ENCODE results near the gene SCIN.
"Not testable (repeated sequence)": the region's sequence is repeated elsewhere in the genome, so short reads cannot be mapped to it uniquely, and the experiment has no call there.

SCIN gene

DNA sequence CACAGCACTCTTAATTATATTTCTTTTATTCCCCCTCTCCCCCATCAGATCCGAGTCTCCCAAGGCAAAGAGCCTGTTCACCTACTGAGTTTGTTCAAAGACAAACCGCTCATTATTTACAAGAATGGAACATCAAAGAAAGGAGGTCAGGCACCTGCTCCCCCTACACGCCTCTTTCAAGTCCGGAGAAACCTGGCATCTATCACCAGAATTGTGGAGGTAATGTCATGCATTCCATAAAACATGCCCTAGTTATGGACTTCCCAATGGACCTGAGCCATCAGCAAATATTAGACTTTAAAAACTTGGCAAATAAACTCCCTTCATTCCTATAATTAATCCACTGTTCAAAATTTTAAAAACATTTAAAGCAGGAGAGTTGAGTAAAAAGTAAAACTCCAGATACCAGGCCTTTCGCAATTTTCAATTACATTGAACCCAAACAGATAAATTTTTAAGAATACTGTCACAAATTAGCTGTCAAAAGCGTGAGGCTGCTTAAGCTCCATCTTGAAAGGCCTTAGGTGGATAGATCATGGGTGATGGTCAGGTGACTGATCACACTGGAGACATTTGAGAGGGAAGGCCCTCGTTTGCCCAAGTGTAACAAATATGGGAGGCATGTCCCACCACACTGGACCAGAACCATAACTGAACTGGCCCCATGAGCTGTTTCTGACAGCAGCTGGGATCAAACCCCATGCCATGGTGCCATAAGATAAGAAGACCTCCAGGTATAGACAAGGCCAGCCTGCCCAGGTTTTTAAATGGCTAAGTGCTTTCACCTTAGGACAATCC, 70.0 kb downstream of the SCIN start:
- CTCF ChIA-PET = no interaction called here
- no peak for TF ChIP-seq SUZ12 (IDR thresholded peaks at IDR 0.05)
- no peak for TF ChIP-seq CTBP1 (IDR thresholded peaks at IDR 0.05; ENCODE audit: borderline replicate concordance)
- TF ChIP-seq FOXK2 (IDR thresholded peaks at IDR 0.05) = no peak
- no peak for TF ChIP-seq ARNT (IDR thresholded peaks at IDR 0.05)
- TF ChIP-seq BHLHE40 (IDR thresholded peaks at IDR 0.05; ENCODE audit: borderline replicate concordance) = no peak
- TF ChIP-seq ZNF384 (IDR thresholded peaks at IDR 0.05) = no peak
- no peak for TF ChIP-seq TARDBP (IDR thresholded peaks at IDR 0.05)
- no peak for TF ChIP-seq FOXA1 (IDR thresholded peaks at IDR 0.05)
- TF ChIP-seq L3MBTL2 (conservative IDR thresholded peaks at IDR 0.05) = no peak
- no peak for TF ChIP-seq SP1 (IDR thresholded peaks at IDR 0.05)
- no peak for TF ChIP-seq ELF4 (IDR thresholded peaks at IDR 0.05)
- TF ChIP-seq NFRKB (IDR thresholded peaks at IDR 0.05) = no peak
- no peak for TF ChIP-seq FOXM1 (IDR thresholded peaks at IDR 0.05; ENCODE audit: borderline replicate concordance)
- no peak for TF ChIP-seq LEF1 (IDR thresholded peaks at IDR 0.05; ENCODE audit: borderline replicate concordance)
- no peak for TF ChIP-seq HDGF (IDR thresholded peaks at IDR 0.05; ENCODE audit: borderline replicate concordance)
- TF ChIP-seq, protein P1, sequence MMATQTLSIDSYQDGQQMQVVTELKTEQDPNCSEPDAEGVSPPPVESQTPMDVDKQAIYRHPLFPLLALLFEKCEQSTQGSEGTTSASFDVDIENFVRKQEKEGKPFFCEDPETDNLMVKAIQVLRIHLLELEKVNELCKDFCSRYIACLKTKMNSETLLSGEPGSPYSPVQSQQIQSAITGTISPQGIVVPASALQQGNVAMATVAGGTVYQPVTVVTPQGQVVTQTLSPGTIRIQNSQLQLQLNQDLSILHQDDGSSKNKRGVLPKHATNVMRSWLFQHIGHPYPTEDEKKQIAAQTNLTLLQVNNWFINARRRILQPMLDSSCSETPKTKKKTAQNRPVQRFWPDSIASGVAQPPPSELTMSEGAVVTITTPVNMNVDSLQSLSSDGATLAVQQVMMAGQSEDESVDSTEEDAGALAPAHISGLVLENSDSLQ (IDR thresholded peaks at IDR 0.05) = no peak
- POLR2A ChIA-PET = no interaction called here
- no peak for DNase-seq (ENCODE audit: extremely low spot score)

DNA sequence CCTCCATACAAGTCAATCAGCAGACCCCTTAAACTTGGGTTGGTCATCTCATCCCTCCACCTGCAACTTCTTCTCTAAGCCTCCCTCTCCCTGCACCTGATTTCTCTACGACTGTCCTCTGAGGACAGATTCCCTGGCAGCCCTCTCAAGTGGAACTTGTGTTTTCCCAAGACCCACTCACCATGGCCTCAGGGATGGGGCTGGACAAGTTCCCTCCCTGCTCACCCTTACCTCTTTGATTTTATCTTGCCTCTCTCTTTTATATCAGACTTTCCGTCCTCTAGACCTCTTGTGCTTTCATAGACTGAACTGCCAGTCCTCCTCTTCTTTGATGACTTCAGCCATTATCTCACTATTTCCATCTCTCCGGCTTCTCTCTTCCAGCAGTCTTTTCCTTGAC, 70.7 kb downstream of the SCIN start:
- ChIA-PET POLR2A (no interaction called here), CTCF (no interaction called here)

DNA sequence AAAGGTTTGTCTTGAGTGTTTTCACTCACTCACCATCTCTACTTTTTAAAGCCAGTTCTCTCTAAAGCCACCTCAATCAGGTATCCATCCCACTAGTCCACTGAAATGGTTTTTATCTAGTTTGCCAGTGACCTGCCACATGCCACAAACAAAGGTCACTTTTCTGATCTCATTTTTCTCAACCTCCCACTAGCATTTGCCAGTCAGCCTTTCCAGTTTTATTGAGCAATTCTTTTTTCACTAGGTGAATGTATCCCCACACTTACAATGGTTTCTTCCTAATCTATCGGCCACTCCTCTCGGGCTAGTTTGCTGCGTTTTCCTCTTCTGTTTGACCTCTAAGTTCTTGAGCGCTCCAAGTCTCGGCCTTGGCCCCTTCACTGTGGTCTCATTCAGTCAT, 72.0 kb downstream of the SCIN start:
- TF ChIP-seq FOXM1 (IDR thresholded peaks at IDR 0.05; ENCODE audit: borderline replicate concordance) (no peak), TARDBP (IDR thresholded peaks at IDR 0.05) (no peak), ARNT (IDR thresholded peaks at IDR 0.05) (no peak), CTBP1 (IDR thresholded peaks at IDR 0.05; ENCODE audit: borderline replicate concordance) (no peak), SP1 (IDR thresholded peaks at IDR 0.05) (no peak), HDGF (IDR thresholded peaks at IDR 0.05; ENCODE audit: borderline replicate concordance) (no peak), NFRKB (IDR thresholded peaks at IDR 0.05) (no peak), FOXA1 (IDR thresholded peaks at IDR 0.05) (no peak), FOXK2 (IDR thresholded peaks at IDR 0.05) (no peak), ELF4 (IDR thresholded peaks at IDR 0.05) (no peak), L3MBTL2 (conservative IDR thresholded peaks at IDR 0.05) (no peak), SUZ12 (IDR thresholded peaks at IDR 0.05) (no peak), ZNF384 (IDR thresholded peaks at IDR 0.05) (no peak), LEF1 (IDR thresholded peaks at IDR 0.05; ENCODE audit: borderline replicate concordance) (no peak), BHLHE40 (IDR thresholded peaks at IDR 0.05; ENCODE audit: borderline replicate concordance) (no peak)
- TF ChIP-seq, protein P1 (IDR thresholded peaks at IDR 0.05) = no peak
- ChIA-PET POLR2A (interaction anchor here (0.6 kb wide), 1 partner anchor 516 kb away, joined by 3 read pairs; no protein-coding TSS in a partner anchor), CTCF (no interaction called here)
- DNase-seq (ENCODE audit: extremely low spot score) = no peak

More for the DNA sequence above, 70.7 kb downstream of the SCIN start:
- TF ChIP-seq BHLHE40 (IDR thresholded peaks at IDR 0.05; ENCODE audit: borderline replicate concordance) = no peak
- DNase-seq (ENCODE audit: extremely low spot score) = no peak

DNA sequence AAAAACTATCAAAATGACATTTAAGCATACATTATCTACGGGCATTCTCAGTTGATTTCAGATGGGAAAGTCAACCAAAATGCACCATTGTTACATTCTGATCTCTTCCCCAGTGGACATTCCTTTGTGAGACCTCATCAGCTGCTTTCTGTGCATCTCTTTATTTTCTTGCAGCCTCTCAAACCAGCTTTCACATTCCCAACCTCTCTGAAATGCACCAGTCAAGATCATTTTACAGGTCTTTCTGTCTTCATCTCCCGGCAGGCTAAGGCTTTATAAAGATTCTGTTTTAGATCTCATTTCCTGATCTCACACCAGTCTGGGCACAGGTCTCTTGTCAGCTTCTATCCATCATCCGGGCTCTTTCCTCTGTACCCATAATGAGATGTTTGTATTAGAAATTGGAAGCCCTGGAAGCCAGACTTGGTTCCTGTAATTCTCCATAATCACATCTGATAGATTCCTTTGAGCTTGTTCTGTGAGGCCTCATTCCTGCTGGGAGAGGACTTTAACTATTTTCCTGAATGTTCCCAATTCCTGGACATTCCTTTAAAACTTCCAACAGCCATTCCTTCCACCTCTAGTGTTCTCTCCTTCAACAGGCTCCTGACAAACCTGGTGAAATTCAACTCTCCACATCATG, 72.6 kb downstream of the SCIN start:
- DNase-seq (ENCODE audit: extremely low spot score) = no peak
- TF ChIP-seq LEF1 (IDR thresholded peaks at IDR 0.05; ENCODE audit: borderline replicate concordance) = no peak

DNA sequence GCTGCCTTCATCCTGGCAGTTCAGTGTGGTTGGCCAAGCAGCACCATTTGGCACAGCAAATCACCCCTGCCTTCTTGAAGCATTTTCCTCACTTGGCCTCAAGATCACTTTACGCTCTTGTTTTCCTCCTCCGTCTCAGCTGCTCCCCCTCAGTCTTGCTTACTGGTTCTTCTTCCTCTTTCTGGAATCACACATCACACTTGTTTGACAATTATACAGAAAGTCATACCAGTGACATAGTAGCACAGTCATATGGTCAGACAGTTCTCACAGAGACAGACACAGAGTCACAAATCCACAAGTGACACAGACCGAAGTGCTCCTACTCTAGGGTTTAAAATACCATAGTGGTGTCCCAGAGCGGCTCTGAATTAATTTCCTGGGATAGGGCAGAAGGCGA, 73.1 kb downstream of the SCIN start:
- POLR2A ChIA-PET = no interaction called here
- TF ChIP-seq ELF4 (IDR thresholded peaks at IDR 0.05) = no peak
- no peak for TF ChIP-seq CTBP1 (IDR thresholded peaks at IDR 0.05; ENCODE audit: borderline replicate concordance)
- no peak for TF ChIP-seq HDGF (IDR thresholded peaks at IDR 0.05; ENCODE audit: borderline replicate concordance)
- no peak for TF ChIP-seq SUZ12 (IDR thresholded peaks at IDR 0.05)
- no peak for TF ChIP-seq LEF1 (IDR thresholded peaks at IDR 0.05; ENCODE audit: borderline replicate concordance)
- TF ChIP-seq FOXA1 (IDR thresholded peaks at IDR 0.05) = no peak
- no peak for TF ChIP-seq L3MBTL2 (conservative IDR thresholded peaks at IDR 0.05)
- no peak for TF ChIP-seq TARDBP (IDR thresholded peaks at IDR 0.05)
- CTCF ChIA-PET = no interaction called here
- no peak for DNase-seq (ENCODE audit: extremely low spot score)

More for the DNA sequence above, 72.6 kb downstream of the SCIN start:
- ChIA-PET POLR2A (no interaction called here), CTCF (no interaction called here)

DNA sequence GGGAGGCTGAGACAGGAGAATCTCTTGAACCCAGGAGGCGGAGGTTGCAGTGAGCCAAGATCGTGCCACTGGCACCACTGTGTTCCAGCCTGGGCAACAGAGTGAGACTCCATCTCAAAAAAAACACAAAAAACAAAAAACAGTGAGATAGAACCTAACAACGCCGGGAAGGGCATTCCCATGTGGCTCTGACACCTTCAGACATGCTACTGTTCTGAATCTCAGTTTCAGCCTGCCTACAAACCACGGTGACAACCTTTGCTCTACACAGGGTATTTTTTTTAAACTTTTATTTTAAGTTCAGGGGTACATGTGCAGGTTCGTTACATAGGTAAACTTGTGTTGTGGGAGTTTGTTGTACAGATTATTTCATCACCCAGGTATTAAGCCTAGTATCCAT, 74.7 kb downstream of the SCIN start:
- CTCF ChIA-PET; DNase-seq (ENCODE audit: extremely low spot score); POLR2A ChIA-PET: not testable (repeated sequence)

DNA sequence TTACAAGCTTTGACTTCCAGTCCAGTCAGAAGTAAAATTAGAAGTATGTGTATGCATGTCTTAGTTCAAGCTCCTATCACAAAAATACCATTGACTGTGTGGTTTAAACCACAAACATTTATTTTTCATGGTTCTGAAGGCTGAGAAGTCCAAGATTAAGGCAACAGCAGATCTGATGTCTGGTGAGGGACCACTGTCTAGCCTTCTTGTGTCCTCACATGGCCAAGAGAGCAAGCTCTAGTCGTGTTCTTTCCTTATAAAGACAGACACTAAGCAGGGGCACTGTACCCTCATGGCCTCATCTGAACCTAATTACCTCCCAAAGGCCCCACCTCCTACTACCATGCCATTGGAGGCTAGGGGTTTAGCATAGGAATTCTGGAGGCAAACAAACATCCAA, 75.6 kb downstream of the SCIN start:
- no peak for DNase-seq (ENCODE audit: extremely low spot score)
- POLR2A ChIA-PET = no interaction called here
- CTCF ChIA-PET = interaction anchor here (0.8 kb wide), 1 partner anchor 41 kb away, joined by 3 read pairs; no protein-coding TSS in a partner anchor
- no peak for TF ChIP-seq FOXA1 (IDR thresholded peaks at IDR 0.05)
- TF ChIP-seq FOXM1 (IDR thresholded peaks at IDR 0.05; ENCODE audit: borderline replicate concordance) = no peak
- no peak for TF ChIP-seq L3MBTL2 (conservative IDR thresholded peaks at IDR 0.05)
- no peak for TF ChIP-seq ZNF384 (IDR thresholded peaks at IDR 0.05)
- no peak for TF ChIP-seq HDGF (IDR thresholded peaks at IDR 0.05; ENCODE audit: borderline replicate concordance)
- TF ChIP-seq SUZ12 (IDR thresholded peaks at IDR 0.05) = no peak
- no peak for TF ChIP-seq TARDBP (IDR thresholded peaks at IDR 0.05)
- no peak for TF ChIP-seq BHLHE40 (IDR thresholded peaks at IDR 0.05; ENCODE audit: borderline replicate concordance)
- TF ChIP-seq NFRKB (IDR thresholded peaks at IDR 0.05) = no peak
- TF ChIP-seq, protein P1 (IDR thresholded peaks at IDR 0.05) = no peak
- no peak for TF ChIP-seq LEF1 (IDR thresholded peaks at IDR 0.05; ENCODE audit: borderline replicate concordance)
- TF ChIP-seq ELF4 (IDR thresholded peaks at IDR 0.05) = no peak
- no peak for TF ChIP-seq CTBP1 (IDR thresholded peaks at IDR 0.05; ENCODE audit: borderline replicate concordance)
- TF ChIP-seq SP1 (IDR thresholded peaks at IDR 0.05) = no peak
- no peak for TF ChIP-seq ARNT (IDR thresholded peaks at IDR 0.05)
- TF ChIP-seq FOXK2 (IDR thresholded peaks at IDR 0.05) = no peak

All from HEK293T (cell line).